A549 (cell line): ENCODE measurements around the gene RPL6. TPM values are rescaled to one million over a fixed set of nuclear protein-coding genes. Genes with fewer than 3 reads are reported as not detected.

Experiments used
- HDAC2 ChIP-seq: fragments of 200-600 bp; sonication (generic); IDR thresholded peaks from 2 replicates; pipeline ENCODE4 v1.6.1; 2016
- TP53 ChIP-seq: fragments of 250-450 bp; sonication (Bioruptor Pico); IDR thresholded peaks from 2 replicates; pipeline ENCODE4 v1.5.0; 2021; ENCODE audit warnings: mild to moderate bottlenecking, moderate library complexity
- polyA plus RNA-seq, 4 experiments: library from polyadenylated mRNA; depleted of rRNA in 3 of 4; stranded (reverse); fragments of >200 nt; fragmentation: RNase III in 1 of 4; extraction: RNeasy Plus Mini Kit Qiagen cat#74134 plus additional on column Dnase treatment in 1 of 4; gene quantifications; 2 replicates in 3 of 4; 3 replicates in 1 of 4; pipeline ENCODE4 v1.2.3, GENCODE V29; 2011 to 2017

Gene RPL6
- polyA plus RNA-seq, 2 of the 4 experiments (the other 2 are of a cell fraction): 1,661 to 2,889 TPM

DNA sequence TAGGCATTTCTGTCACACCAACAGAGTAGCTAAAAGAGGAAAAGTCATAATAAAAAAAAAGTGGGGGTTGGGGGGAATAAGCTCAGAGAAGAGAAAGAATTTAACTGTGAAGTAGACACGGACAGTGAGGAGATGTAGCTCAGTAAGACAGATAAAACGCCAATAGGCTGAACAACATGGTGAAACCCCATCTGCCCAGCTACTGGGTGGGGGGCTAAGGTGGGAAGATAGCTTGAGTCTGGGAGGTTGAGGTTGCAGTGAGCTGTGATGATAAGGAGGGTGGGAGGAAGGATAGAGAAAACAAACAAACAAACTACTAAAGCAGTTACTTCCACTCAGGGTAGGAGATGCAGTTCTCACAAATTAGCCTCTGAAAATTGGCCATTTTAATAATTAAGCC lies 52.2 kb downstream of the RPL6 start (continued):
- no peak for TF ChIP-seq TP53 (CRISPR knock-in tag)
- TF ChIP-seq HDAC2: no peak

Other genes with a start within 250 kb of the RPL6 start
- 14.7 and 21.4 TPM in 2 replicates for gene HECTD4, start 27.2 kb downstream of the RPL6 start, polyA plus RNA-seq (2011; rRNA removed)
- gene HECTD4, start 27.2 kb downstream of the RPL6 start, polyA plus RNA-seq (2017; fragmentation: RNase III; extraction: RNeasy Plus Mini Kit Qiagen cat#74134 plus additional on column Dnase treatment): 8.5 to 9.9 TPM (median 9.8 TPM) in 3 replicates
- 111 and 194 TPM in 2 replicates for gene PTPN11, start 9.3 kb upstream of the RPL6 start, polyA plus RNA-seq (2011; rRNA removed)
- gene PTPN11, start 9.3 kb upstream of the RPL6 start, polyA plus RNA-seq (2017; fragmentation: RNase III; extraction: RNeasy Plus Mini Kit Qiagen cat#74134 plus additional on column Dnase treatment): 73.1 to 78.6 TPM (median 77.1 TPM) in 3 replicates